Stimulated activated CD8-positive, alpha-beta memory T cell treated with anti-CD3 and anti-CD28 coated beads, Interleukin-12 subunit alpha, Interleukin-12 subunit beta, amount 100 ng/mL, for 1 hour (primary cell): ENCODE data around the gene TXNRD1.
A peak's percentile ranks its signal among the peaks of the same experiment; 100 is the strongest.
"Not testable (repeated sequence)": the region's sequence is repeated elsewhere in the genome, so short reads cannot be mapped to it uniquely, and the experiment has no call there.

Experiments
- DNase-seq: peaks from one replicate; pipeline ENCODE4 v3.0.0-alpha.2; 2020; ENCODE audit warnings: low read depth

TXNRD1 gene

DNA sequence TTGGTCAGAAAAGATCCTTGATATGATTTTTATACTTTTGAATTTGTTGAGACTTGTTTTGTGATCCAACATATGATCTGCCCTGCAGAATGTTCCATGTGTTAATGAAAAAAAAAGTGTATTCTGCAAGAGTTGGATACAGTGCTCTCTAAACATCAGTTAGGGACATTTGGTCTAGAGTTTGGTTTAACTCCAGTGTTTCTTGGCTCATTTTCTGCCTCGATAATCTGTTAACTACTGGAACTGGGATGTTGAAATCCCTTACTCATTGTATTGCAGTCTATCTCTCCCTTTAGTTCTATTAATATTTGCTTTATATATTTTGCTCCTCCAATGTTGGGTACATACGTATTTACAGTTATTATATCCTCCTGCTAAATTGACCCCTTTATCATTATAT is 18.3 kb upstream of the TXNRD1 start:
- no peak for DNase-seq

DNA sequence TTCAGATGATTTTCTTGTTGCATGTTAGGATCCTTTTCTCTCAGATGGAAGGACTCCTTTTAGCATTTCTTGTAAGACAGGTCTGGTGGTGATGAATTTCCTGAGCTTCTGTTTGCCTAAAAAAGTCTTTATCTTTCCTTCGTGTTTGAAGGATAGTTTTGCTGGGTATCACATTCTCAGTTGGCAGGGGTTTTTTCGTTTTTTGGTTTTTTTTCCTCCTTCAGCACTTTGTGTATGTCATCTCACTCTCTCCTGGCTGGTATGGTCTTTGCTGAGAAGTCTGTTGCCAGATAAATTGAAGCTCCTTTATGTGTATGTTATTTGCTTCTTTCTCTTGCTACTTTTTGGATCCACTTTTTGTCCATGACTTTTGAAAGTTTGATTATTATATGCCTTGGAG is 15.6 kb upstream of the TXNRD1 start:
- DNase-seq = no peak

DNA sequence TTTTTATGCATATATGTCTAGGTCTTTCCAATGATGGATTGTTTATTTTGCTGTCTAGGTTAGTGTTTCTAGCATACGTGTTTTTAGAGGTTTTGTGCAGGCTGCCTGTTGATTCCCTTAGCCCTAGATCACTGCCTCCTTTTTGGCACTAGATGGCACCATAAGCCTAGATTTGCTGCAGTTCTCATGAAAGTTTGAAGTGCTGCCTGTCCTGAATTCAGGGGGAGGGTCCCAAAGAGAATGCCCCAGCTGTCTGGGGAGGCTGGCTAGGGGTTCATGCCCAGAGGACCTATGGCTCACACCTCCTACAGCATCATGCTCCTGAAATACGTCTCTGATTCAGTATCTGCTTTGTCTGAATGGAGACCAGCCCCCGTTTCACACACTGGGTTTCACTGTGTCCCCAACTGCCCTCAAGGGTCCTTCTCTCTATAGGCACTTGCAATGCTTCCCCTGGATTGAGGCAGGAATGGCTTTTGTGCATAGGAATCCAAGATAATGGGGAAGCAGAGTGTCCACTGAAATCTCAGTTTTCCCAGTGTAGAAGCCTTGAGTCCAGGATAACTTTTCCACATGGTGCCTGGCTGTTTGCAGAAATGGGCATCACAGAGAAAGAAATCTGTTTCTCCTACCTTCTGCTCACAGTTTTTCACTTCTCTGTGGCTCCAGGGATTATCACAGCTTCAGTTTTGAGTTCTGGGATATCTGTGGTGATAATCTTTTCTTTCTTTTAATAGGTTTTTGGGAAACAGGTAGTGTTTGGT is 14.2 kb upstream of the TXNRD1 start:
- peak; percentile 22 for DNase-seq

DNA sequence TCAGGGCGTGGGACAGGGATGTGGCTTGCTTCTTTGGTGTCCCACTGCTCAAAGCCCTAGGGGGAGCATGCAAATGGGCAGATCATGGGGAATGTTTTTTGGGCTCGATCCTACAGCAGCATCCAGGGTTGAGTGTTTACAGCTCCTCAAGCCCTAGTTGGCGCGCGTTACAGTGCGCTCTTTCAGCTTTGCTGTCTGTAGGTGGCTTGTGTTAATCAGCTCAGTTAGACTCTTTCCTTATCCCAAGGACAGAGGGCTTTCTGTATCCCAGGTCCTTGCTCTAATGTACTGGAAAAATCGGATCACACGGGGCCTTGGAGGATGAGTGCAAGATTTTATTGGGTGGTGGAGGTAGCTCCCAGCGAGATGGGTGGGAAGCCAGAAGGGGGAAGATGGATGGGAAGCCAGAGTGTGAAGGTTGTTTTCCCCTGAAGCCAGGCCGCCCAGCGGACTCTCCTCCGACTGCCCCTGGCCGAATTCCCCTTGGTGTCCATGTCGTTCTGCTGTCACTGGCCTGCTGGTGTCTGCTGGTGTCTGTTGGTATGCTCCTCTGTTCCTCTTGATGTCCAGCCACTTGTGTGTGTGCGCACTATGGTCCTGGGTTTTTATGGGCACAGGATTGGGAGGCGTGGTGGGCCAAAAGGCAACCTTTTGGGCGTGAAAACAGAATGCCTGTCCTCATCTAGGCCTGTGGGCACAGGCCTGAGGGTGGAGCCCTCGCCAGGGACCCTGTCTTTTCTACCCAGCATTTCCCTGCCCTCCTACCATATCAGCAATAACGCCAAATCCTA is 10.7 kb upstream of the TXNRD1 start:
- no peak for DNase-seq

DNA sequence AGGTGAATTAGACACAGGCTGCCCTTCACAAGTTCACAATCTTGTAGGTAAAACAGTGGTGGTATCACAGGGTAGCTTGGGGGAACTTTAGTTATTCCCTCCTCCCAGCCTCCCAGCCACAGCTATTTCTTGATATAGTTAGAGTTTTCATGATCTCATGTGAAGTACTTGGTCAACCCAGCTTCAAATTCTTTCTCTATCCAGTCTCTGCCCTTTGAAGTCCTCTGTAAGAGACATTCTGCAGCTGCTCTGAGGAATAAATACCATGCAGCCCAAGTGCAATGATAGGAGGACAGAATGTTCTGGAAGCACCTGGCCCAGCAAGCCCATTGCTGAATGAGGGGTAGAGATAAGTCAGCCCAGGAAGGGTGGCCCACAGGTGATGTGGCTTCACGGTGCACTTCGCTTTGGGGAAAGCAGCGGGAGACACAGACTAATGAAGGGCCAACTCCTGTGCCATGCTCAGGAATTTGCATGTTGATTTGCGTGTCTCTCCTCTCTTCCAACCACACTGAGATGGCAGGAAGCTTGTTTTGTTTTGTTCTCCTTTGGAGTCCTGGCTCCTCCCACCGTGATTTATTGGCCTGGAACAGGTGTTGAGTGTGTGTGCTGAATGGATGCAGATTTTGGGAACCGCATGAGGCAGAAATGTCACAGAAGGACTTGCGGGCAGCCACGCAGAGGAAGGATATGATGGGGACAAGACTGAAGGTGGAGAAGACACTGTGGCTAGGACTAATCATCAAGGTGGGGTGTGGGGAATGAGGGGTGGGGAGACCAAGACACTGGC is 8.0 kb upstream of the TXNRD1 start:
- DNase-seq = no peak

DNA sequence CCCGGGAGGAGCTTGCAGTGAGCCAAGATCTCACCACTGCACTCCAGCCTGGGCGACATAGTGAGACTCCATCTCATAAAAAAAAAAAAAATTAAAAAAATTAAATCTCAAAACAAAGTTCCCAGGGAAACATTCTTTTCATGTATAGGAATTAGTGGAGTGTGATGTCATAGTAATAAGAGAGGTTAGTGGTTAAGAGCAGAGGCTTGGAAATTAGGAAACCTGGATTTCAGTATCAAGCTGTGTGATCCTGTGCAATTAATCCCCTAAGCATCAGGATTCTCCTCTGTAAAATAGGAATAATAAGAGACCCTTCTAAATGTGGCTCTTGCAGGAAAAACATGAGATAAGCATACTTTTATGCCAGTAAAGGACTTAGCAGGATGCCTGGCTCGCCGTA is 3.1 kb upstream of the TXNRD1 start:
- no peak for DNase-seq

DNA sequence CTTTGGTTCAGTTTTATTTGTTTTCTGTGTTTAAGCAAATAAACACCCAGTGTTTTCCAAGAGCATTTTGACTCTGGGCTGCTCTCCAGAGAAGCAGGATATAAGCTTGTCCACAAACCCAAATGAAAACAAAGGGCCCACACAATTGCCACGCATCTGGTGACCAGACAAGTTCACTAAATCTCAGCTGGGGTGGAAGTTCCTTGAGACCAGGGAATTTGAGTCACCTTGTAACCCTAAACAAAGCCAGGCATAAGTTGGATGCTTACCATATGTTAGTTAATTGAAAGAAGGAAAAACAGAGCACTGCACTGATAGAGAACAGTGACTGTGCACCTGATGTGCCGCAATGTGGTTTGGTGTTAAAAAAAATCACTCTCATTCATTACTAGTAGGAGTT is 1.6 kb upstream of the TXNRD1 start:
- no peak for DNase-seq

DNA sequence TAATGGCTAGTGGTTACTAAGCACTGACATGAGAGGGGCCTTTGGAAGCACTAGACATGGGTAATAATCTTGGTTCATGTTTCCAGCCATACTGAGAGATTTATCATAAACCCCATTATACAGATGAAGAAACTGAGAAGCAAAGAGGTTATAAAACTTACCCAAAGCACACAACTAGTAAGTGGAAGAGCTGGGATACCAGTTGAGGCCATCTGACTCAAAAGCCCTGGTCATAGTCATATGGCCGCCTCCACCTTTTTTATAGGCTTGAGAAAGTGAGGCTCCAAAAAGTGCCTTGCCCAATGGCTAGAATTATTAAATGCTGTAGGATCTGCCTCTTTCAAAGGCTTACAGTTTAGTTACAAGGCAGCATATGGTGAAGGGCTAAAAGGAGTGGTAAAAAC is 944 bp downstream of the TXNRD1 start:
- DNase-seq = no peak

DNA sequence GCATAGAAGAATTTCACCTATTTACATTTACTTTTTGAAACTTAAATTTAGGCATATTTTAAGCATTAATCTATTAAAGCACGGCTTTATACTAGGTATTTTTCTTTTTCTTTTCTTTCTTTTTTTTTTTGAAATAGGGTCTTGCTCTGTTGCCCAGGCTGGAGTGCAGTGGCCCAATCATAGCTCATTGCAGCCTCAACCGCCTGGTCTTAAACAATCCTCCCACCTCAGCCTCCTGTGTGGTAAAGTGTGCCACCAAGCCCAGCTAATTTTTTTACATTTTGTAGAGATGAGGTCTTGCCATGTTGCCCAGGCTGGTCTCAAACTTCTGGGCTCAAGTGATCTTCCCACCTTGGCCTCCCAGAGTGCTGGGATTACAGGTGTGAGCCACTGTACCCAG is 2.9 kb downstream of the TXNRD1 start:
- DNase-seq = not testable (repeated sequence)

DNA sequence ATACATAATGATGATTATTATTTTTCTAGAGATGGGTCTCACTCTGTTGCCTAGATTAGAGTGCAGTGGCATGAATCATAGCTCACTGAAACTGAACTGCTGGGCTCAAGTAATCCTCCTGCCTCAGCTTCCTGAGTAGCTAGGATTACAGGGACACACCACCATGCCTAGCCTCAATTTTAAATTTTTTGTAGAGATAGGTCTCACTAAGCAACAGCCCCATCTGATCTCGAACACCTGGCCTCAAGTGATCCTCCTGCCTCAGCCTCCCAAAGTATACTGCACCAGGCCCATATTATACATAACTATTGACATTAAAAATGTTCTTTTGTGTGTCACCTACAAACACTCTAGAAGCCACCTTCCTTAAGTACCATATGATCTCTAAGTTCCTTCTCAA is 3.4 kb downstream of the TXNRD1 start:
- DNase-seq = no peak

DNA sequence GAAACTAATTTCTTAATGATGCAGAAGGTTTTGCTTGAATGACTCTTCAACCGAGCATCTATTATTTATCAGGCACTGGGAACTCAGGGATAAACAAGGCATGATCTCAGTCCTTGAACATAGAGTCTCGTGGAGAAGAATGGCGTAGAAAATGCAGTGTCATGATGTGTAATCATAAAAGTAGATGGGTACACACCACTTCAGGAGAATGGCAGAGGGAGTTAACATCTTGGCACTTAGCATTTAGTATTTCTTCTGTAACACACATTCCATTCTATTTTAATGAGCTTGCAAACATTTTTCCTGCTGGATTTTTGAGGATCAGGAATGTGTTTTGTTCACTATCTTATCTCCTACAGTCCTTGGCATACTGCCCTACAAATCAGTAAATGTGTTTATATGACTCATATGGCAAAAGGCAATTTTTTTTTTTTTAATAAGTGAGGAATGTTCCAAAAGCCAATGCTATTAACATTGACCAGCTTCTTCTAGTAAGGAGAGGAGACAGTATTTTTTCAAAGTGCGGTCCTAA is 3.8 kb downstream of the TXNRD1 start:
- no peak for DNase-seq

DNA sequence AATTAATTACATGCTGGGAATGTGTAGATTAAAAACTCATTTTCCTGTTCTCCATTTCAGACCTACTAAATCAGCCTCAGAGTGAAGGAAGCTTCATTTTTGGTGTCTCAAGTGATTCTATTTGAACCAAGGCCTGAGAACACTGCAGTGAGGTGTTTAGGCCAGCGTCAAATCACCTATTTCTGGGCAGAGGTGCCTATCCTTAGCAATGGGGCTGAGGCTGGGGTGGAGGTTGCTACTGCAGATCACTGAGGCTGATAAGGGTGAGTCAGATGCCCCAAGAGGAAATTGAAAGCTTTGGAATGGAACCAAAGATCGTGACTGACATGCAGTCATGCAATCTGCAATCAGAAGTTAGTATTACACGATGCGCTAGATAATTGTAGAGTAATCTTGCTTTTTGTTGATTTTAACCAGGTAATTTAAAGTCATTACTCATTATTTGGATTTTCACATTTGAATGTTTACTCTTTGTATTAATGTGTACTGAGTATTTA is 4.4 kb downstream of the TXNRD1 start:
- peak; percentile 28 for DNase-seq

DNA sequence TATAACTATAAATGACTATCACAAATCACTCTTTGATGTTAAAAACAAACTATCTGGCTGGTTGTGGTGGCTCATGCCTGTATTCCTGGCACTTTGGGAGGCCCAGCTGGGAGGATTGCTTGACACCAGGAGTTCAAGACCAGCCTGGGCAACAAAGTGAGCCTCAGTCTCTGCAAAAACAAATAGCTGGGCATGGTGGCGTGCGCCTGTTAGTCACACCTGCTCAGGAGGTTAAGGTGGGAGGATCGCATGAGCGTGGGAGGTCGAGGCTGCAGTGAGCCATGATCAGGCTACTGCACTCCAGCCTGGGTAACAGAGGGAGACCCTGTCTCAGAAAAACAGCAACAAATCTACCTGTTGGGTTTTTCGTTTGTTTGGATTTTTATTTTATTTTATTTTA is 5.4 kb downstream of the TXNRD1 start:
- DNase-seq = no peak

DNA sequence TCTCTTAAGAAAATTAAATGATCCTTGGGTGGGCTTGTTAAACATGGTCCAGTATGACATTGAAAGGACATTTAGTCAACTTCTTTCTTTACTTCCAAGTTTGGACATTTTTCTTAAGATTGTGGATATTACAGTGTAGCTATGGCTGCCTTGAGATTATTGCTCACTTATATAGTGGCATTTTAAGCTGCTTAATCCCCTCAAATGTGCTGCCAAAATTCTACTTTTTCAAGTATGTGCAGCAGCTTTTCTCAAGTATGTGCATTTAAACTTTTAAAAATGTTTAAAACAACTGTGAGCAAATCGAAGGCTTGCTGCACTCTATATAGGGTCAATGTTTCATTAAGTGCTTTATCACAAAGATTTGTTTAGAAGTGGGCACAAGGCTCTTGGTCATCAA is 7.4 kb downstream of the TXNRD1 start:
- DNase-seq = no peak

DNA sequence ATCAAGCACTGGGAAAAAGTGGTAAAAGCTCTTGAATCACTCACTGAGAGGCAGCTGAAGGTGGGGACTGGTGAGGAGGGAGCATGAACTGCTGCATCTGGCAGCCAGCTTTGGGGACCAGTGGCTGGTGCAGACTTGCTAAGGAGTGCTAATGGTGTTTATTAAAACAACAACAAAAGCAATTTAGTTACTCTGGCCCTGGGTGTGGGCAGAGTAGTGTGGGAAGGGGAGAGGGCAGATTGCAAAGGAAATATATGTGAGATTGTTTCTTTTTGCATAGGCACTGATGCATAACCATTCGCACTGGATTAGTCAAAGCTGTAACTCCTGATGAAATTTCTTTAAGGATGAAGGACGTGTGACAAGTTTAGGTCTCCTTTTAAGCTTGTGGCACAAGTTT is 8.1 kb downstream of the TXNRD1 start:
- no peak for DNase-seq

DNA sequence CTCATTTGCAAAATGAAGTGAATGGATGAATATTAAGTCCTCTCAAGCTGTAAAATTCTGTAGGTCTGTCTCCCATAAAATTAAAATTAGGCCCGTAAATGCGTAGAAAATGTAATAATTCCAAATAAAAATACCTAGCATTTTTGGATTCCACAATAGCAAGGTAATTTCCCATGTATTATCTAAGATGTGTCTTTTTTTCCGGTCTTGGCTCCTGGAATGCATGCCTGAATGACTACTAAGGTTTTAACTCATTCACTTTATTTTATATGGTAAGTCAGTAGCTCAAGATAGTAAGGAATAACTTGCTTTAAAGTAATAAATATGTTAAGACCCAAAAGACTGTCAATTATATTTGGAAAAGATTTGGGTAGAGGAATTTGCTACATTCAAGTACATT is 11.1 kb downstream of the TXNRD1 start:
- no peak for DNase-seq

DNA sequence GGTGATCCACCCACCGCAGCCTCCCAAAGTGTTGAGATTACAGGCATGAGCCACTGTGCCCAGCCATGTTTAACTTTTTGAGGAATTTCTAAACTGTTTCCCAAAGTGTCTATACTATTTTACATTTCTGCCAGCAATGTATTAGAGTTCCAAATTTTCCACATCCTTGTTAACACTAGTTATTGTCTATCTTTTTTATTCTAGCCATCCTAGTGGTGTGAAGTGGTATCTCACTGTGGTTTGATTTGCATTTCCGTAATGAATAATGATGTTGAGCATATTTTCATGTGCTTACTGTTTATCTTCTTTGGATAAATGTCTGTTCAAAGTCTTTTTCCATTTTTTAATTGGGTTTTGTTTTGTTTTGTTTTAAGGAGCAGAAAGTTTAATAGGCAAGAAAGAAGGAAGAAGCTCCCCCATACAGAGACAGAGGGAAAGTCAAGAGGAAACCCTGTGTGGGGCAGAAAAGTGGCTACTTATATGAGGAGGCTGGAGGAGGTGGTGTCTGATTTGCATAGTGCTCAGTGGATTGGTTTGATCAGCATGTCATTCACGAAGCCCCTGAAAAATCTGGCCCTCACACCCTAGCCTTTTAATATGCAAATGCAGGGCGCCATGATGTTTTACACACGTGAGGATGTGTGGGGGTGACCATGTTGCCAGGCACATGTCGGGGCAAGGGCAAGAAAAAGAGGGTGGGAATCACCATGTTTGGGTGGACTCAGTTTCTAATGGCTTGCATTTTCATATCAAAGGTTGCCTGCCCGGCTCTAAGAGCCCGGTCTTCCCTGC is 14.9 kb downstream of the TXNRD1 start:
- DNase-seq = no peak

DNA sequence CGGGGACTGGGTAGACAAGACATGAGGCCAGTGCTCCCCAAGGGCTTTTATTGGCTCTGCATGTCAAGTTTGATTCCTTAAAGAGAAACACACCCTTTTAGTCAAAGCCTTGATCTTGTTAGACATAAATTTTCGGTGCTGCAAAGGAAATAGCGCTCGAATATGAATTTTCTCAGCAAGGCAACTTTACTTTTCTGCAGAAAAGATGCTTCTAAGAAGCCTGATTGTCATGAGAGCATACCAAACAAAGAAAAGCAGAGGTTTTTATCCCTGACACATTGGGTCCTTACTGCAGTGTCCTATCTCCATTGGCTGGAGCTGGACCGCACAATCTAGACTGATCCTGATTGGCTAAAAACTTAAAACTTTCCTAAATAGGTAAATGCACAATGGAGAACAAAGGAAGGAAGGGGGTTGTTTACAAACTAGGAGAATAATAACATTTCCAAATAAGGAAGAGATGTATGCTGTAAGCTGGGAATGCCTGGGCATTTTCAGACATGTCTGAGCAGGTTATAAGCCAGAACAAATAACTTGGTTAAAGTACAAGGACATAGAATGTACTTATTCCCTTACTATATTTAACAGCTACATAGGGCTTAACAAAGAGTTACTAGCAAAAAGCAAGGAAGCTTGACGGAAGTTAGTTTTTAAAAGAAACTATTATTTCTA is 17.2 kb downstream of the TXNRD1 start:
- DNase-seq = no peak

DNA sequence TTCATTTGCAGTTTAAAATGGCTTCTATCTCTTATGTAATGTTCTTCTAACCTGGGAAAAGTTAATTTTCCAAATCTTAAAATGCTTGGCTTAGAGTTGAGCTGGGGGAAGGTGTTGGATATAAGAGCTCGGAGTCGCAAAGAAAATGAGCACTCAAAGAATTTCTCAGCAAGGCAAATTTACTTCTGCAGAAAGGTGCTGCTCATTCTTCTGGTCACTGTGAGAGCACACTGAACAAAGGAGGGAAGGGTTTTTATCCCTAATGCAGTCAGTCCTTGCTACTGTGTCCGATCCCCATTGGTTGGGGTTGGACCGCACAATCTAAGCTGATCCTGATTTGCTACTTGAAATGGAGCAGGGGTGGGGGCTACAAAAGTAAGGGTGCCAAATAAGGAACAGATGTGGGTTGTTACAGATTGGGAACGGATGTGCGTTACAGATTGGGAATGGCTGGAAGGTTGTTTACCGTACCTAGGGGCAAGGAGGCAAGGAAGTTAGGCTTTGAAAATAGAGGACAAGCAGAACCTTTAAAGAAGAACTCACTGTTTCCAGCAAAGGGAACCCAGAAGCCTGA is 19.4 kb downstream of the TXNRD1 start:
- no peak for DNase-seq

DNA sequence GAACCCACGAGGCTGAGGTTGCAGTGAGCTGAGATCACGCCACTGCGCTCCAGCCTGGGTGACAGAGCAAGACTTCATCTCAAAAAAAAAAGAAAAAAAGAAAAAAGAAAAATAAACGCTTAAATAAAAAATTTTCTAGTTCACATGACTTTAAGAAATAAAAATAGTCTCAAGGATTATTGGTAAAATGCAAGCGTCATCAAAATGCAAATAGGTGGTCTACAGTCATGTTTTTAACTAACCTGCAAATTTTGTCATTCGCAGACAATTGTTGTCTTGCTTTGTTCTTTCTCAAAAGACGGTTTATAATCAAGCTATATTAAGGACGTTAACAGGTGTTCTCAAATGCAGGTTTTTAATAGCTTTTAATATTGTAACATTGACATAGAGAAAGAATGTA is 22.4 kb downstream of the TXNRD1 start:
- no peak for DNase-seq
